Endothelial cell of umbilical vein (primary cell): Measurements from ENCODE around the gene CEP104. TPM values are rescaled to one million over a fixed set of nuclear protein-coding genes. Genes with fewer than 3 reads are reported as not detected.

Experiments
- BruUV-seq: library from RNA; stranded (reverse); fragments of 400-500 nt; replicated peaks from 2 replicates; lab custom pipeline; 2021; lab: Mats Ljungman, UMichigan
- CTCF ChIA-PET: fragments of 300-600, 350-600 bp; sonication (Branson Sonifier 250); formaldehyde crosslinking; loops from one replicate; lab custom pipeline; 2021; ENCODE audit warnings: antibody characterized with exemption, inconsistent platforms; lab: Charles Lee
- POLR2A ChIA-PET: fragments of 300-600, 350-600 bp; sonication (Branson Sonifier 250); formaldehyde crosslinking; loops from one replicate; lab custom pipeline; 2021; ENCODE audit warnings: antibody characterized with exemption, inconsistent platforms; lab: Charles Lee
- DNase-seq: peaks from one replicate; pipeline ENCODE4 v3.0.0-alpha.2; 2011; ENCODE audit warnings: low read depth, low spot score
- FAIRE-seq: peaks from 2 replicates; lab custom pipeline; 2011; peaks lifted over from hg19 to GRCh38; lab: Jason Lieb, UNC
- H2AFZ ChIP-seq: 2 replicates; pipeline ENCODE4 v1.6.0; 2012; ENCODE audit warnings: low read depth, low read length, control low read depth, inconsistent platforms
- H3K27ac ChIP-seq: 2 replicates; pipeline ENCODE4 v1.5.1; 2011; ENCODE audit warnings: low read depth, mild to moderate bottlenecking, control low read depth, low read length, moderate library complexity; ENCODE audit not compliant: insufficient read depth
- H3K27me3 ChIP-seq, 2 experiments: 2 replicates each; pipeline versions ENCODE4 v1.6.0 to v1.6.1; 2011; ENCODE audit warnings: low read length in 2 of 2, mixed read lengths in 1 of 2; ENCODE audit not compliant: control insufficient read depth in 2 of 2, insufficient read depth in 2 of 2
- H3K36me3 ChIP-seq, 2 experiments: 2 replicates in 1 of 2; 3 replicates in 1 of 2; pipeline ENCODE4 v1.5.1; 2011; ENCODE audit warnings: low read length in 2 of 2, mild to moderate bottlenecking in 1 of 2, moderate library complexity in 1 of 2; ENCODE audit not compliant: control insufficient read depth in 2 of 2, insufficient read depth in 2 of 2; ENCODE audit errors: extremely low read depth in 1 of 2
- H3K4me1 ChIP-seq: 3 replicates; pipeline ENCODE4 v1.5.1; 2011; ENCODE audit warnings: mild to moderate bottlenecking, low read length; ENCODE audit not compliant: control insufficient read depth, insufficient read depth; ENCODE audit errors: extremely low read depth
- H3K4me2 ChIP-seq: 2 replicates; pipeline ENCODE4 v1.6.1; 2011; ENCODE audit warnings: low read length, control low read depth, mixed read lengths; ENCODE audit not compliant: insufficient read depth
- H3K4me3 ChIP-seq, 3 experiments: fragments of 200-600 bp in 1 of 3; sonication (generic), shearing (Covaris generic) in 1 of 3; replicated peaks in 1 of 3; 2 replicates each; pipeline ENCODE4 v1.5.1; 2011 to 2016; ENCODE audit warnings: control low read depth in 3 of 3, low read length in 3 of 3, mild to moderate bottlenecking in 2 of 3, inconsistent platforms in 1 of 3, low read depth in 1 of 3, moderate library complexity in 1 of 3; ENCODE audit not compliant: insufficient read depth in 1 of 3
- H3K79me2 ChIP-seq: 2 replicates; pipeline ENCODE4 v1.6.0; 2012; ENCODE audit warnings: low read length, inconsistent platforms; ENCODE audit not compliant: control insufficient read depth, insufficient read depth
- H3K9ac ChIP-seq: replicated peaks from 2 replicates; pipeline ENCODE3; 2011; ENCODE audit warnings: low read length, control low read depth; ENCODE audit not compliant: insufficient read depth; ENCODE audit errors: extremely low read depth
- H3K9me1 ChIP-seq: replicated peaks from 3 replicates; pipeline ENCODE4 v1.6.0; 2011; ENCODE audit warnings: mild to moderate bottlenecking, low read length; ENCODE audit not compliant: control insufficient read depth, insufficient read depth; ENCODE audit errors: extremely low read depth
- H3K9me3 ChIP-seq: replicated peaks from 2 replicates; pipeline ENCODE4 v1.5.1; 2012; ENCODE audit warnings: low read length, inconsistent platforms; ENCODE audit not compliant: control insufficient read depth, insufficient read depth
- H4K20me1 ChIP-seq: replicated peaks from 2 replicates; pipeline ENCODE3; 2011; ENCODE audit warnings: mild to moderate bottlenecking, low read length; ENCODE audit not compliant: control insufficient read depth, insufficient read depth; ENCODE audit errors: extremely low read depth
- CTCF ChIP-seq, 2 donors: IDR thresholded peaks; 1 replicate in 1 of 2; 2 replicates in 1 of 2; pipeline ENCODE4 v1.5.1; 2011; ENCODE audit warnings: low read length in 2 of 2, mild to moderate bottlenecking in 2 of 2, moderate library complexity in 2 of 2, control low read depth in 1 of 2, inconsistent platforms in 1 of 2, low read depth in 1 of 2; ENCODE audit not compliant: insufficient read depth in 1 of 2; ENCODE audit errors: extremely low read depth in 1 of 2
- EZH2 ChIP-seq: IDR thresholded peaks from 2 replicates; pipeline ENCODE4 v1.6.1; 2012; ENCODE audit warnings: borderline replicate concordance, low read depth, mild to moderate bottlenecking, moderate library complexity, low read length, inconsistent platforms; ENCODE audit not compliant: severe bottlenecking
- FOS ChIP-seq: IDR thresholded peaks from 2 replicates; pipeline ENCODE4 v1.6.1; 2011; ENCODE audit warnings: mild to moderate bottlenecking, low read length, moderate library complexity, borderline replicate concordance; ENCODE audit not compliant: insufficient read depth
- GATA2 ChIP-seq: IDR thresholded peaks from 2 replicates; pipeline ENCODE4 v1.7.0; 2011; ENCODE audit warnings: low read depth, mild to moderate bottlenecking, moderate library complexity, mixed read lengths, low read length; ENCODE audit not compliant: insufficient read length, insufficient read depth
- JUN ChIP-seq: IDR thresholded peaks from 2 replicates; pipeline ENCODE4 v1.6.1; 2011; ENCODE audit warnings: borderline replicate concordance, low read depth; ENCODE audit not compliant: insufficient read length, insufficient read depth
- MYC ChIP-seq: IDR thresholded peaks from one replicate; pipeline ENCODE4 v1.6.1; 2011; ENCODE audit warnings: mild to moderate bottlenecking, low read depth, low read length
- POLR2A ChIP-seq: IDR thresholded peaks from 2 replicates; pipeline ENCODE4 v1.6.1; 2012; ENCODE audit warnings: low read depth, mild to moderate bottlenecking, control low read depth, low read length
- POLR2AphosphoS5 ChIP-seq: IDR thresholded peaks from 2 replicates; pipeline ENCODE4 v1.6.1; 2012; ENCODE audit warnings: low read depth, mild to moderate bottlenecking, control low read depth, low read length, moderate library complexity; ENCODE audit not compliant: insufficient read depth
- dilution Hi-C: fragments of 300-500 bp; cut with MboI; formaldehyde crosslinking; loops from one replicate; pipeline ENCODE4 v1.15.0; 2019; ENCODE audit warnings: low sequenced_read_pairs; ENCODE audit not compliant: extremely low pct_ligation_motif_present
- intact Hi-C: fragments of 100-400 bp; cut with micrococcal nuclease; formaldehyde crosslinking; loops from one replicate; pipeline ENCODE4 v1.10.0; 2022
- polyA plus RNA-seq, 4 experiments: library from polyadenylated mRNA; depleted of rRNA in 3 of 4; stranded (reverse) in 3 of 4; unstranded in 1 of 4; fragments of >200 nt; gene quantifications; 2 replicates each; pipeline versions ENCODE4 v1.2.1 to v1.2.3, GENCODE V29; 2011 to 2012; ENCODE audit warnings: missing spikeins in 1 of 4
- total RNA-seq: library from RNA; stranded (reverse); gene quantifications from 2 replicates; pipeline ENCODE4 v1.2.3, GENCODE V29; 2021
- TF ChIP-seq, protein P1 (sequence below): IDR thresholded peaks from 2 replicates; pipeline ENCODE4 v1.6.1; 2011; ENCODE audit not compliant: insufficient read depth, insufficient read length

Gene CEP104
- total and polyA plus RNA-seq, 2 donors (not counting 3 experiments of a cell fraction or from before 2014, with no cell fraction given), result 12.4 to 43.0 TPM

- dilution Hi-C loops, result no loop called here
- Histone ChIP-seq H3K4me3 (no peak overlapping the region), H3K9ac (no peak overlapping the region), H3K4me2 (no peak overlapping the region), H3K27me3 (no peaks in the 10 kb centered on the region), H3K4me1 (no peaks in the 10 kb centered on the region), H3K36me3 (peaks cover 0 to 10% of the 10 kb centered on the region in 2 experiments), H3K27ac (no peak overlapping the region), H2AFZ (no peak overlapping the region), H3K79me2 (no peaks in the 10 kb centered on the region), H3K9me1 (no peaks in the 10 kb centered on the region), H3K9me3 (no peaks in the 10 kb centered on the region), H4K20me1 (no peaks in the 10 kb centered on the region)
- BruUV-seq, result no TSS peak
- ChIA-PET CTCF (no interaction called here), POLR2A (no interaction called here)
- intact Hi-C loops, result no loop called here
- DNase-seq (no peak), FAIRE-seq (no peak)
- no peak for TF ChIP-seq JUN
- TF ChIP-seq, protein P1, sequence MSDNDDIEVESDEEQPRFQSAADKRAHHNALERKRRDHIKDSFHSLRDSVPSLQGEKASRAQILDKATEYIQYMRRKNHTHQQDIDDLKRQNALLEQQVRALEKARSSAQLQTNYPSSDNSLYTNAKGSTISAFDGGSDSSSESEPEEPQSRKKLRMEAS, result no peak
- TF ChIP-seq POLR2A, result no peak
- TF ChIP-seq GATA2, result no peak
- TF ChIP-seq EZH2, result no peak
- TF ChIP-seq FOS, result no peak
- no peak for TF ChIP-seq MYC
- TF ChIP-seq CTCF (IDR thresholded peaks at IDR 0.05; ENCODE audit: extremely low read depth in 1 of 2, insufficient read depth in 1 of 2, low read depth in 1 of 2, low read length in 2 of 2), result no peak
- TF ChIP-seq POLR2AphosphoS5, result no peak
Measured at GRCh38 chr1:3821908-3822307, 35.1 kb downstream of the CEP104 start.
